GM21786 (cell line): ENCODE results near the gene PRR23A.
"Not testable (repeated sequence)": the region's sequence is repeated elsewhere in the genome, so short reads cannot be mapped to it uniquely, and the experiment has no call there.

Experiments used
- ATAC-seq: cut with Tn5 transposase; IDR thresholded peaks from one replicate; pipeline ENCODE4 v1.9.1; 2021; ENCODE audit not compliant: unreplicated experiment

The PRR23A gene

DNA sequence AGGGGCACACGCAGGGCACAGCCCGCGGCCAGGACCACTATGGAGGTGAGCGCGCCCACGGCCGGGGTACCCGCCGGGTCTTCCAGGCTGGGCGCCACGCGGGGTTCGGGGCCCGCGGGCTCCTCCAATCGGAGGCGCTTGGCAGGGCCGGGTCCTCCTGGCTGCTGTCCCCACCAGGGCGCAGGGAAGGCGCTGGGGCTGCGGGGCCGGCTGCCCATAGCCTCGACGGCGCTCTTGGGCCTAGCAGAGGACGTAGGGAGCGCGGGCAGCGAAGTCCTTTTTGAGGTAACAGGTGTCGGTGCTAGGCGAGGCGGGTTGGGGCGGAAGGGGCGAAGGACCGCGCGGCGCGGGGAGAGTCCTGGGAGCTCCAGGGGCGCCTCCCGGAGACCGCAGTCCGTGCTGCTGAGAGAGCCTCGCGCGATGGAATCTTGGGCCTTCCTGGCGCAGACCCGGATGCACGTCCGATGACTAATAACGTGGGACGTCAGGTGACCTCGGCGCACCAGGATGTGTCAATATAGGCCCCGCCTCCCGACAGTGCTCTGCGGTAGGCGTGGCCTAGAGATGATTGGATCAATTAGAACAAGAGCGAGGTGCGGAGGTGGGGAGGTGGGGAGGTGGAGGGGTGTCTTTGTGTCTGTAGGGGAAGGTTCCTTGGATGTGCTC lies at the start of gene PRR23A:
TSS of gene PRR23A (minus strand) at position 218 of the 666 bp plus-strand sequence. CDS start at position 218, 0 bp downstream.
- no peak for ATAC-seq

- ATAC-seq: no peak
Observed at GRCh38 chr3:139052802-139053600, 46.9 kb upstream of the PRR23A start.

DNA sequence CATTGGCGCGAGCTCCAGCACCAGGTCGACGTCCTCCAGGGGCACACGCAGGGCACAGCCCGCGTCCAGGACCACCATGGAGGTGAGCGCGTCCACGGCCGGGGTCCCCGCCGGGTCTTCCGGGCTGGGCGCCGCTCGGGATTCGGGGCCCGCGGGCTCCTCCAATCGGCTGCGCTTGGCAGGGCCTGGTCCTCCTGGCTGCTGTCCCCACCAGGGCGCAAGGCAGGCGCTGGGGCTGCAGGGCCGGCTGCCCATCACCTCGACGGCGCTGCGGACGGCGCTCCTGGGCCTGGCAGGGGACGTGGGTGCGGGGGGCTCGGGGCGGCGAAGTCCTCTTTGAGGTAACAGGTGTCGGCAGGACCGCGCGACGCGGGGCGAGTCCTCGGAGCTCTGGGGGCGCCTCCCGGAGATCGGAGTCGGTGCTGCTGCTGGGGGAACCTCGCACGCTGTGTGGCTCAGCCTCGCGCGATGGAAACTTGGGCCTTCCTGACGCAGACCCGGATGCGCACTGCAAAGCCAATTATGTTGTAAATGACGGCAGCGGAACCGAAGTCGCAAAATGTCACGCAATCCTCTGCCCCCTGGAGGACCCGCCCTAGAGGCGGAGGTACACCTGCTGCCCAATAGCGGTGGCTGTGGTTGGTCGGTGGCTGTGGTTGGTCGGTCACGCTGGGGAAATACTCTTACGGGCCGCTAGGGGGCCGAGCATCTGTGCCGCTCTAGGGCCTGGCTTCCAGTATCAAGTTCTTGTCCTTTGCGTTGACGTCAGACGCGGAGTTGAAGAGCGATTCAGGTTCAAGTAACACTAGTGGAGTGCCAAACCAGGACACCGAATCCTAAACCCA lies 38.5 kb upstream of the PRR23A start, which contains the start of gene PRR23C:
TSS of gene PRR23C (minus strand) at position 527 of the 845 bp plus-strand sequence. CDS start at position 255, 272 bp downstream.
- no peak for ATAC-seq

DNA sequence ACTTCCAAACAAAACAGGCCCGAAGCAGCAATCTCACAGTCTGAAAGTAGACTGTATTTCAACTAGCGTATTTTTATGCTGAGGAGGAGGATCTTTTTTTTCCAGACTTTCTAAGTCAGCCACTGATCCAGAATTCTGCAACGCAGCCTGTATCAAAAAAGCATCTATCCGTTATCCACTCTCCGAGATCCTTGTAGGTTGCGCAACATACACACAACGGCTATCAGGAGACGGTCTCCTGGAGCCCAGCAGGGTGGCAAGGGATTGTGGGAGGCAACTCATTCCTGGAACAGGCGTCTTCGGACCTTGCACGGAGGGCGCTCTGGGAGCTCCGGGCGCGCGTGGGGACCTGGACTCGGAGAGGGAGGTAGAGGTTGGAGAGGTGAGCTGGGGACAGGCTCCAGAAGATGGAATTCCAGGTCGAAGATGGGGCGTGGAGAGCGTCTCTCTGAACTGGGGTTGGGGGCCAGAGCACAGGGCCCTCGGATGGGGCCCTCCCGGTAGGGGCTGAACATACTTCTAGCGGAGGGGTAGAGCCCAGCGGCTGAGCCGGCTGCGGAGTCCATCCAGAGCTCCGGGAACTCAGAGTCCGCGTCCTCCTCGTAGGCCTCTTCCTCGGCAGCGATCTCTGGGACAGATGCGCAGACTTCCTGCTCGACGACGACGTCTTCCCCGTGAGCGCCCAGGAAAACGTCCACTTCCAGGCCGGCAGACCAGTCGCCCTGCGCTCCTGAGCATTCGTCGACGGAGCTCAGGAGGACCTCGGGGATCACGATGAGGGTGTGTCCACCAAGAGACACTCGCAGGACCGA lies 37.7 kb upstream of the PRR23A start:
- no peak for ATAC-seq

- no peak for ATAC-seq
Observed at GRCh38 chr3:139037478-139037877, 31.4 kb upstream of the PRR23A start.

DNA sequence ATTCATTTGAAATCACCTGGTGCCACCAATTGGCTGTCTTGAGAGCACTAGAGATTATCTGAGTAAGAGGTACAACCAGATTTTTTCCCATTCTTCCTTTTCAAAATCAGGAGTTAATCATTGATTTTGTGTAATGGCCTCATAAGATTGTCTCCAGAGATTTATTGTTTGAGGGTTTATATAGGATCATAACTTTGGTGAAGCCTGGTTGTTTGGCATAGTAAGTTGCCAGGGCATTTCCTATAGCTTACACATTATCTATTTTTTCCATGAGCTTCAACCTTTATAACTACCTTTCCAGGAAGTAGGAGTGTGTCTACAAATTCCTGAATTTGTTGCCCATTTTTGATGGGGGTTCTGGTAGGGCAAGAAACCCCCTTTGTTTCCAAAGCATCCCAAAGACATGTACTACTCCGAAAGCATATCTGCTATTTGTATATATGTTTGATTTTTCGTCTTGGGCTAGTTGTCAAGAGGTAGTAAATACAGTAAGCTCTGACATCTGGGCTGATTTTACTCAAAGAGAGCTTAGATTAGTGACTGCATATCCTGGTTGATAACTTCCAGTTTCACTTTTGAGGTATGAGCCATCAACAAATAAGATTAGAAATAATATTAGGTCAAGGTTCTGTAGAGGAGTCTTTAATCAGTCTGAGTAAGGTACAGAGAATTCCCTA lies 26.4 kb upstream of the PRR23A start:
- no peak for ATAC-seq

DNA sequence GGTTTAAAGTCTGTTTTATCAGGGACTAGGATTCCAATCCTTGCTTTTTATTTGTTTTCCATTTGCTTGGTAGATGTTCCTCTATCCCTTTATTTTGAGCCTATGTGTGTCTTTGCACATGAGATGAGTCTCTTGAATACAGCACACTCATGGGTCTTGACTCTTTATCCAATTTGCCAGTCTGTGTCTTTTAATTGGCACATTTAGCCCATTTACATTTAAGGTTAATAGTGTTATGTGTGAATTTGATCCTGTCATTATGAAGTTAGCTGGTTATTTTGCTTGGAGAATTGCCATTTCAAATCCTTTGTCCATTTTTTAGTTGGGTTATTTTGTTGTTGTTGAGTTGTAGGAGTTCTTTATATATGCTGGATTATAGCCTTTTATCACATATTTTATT lies 24.5 kb upstream of the PRR23A start:
- ATAC-seq: not testable (repeated sequence)

DNA sequence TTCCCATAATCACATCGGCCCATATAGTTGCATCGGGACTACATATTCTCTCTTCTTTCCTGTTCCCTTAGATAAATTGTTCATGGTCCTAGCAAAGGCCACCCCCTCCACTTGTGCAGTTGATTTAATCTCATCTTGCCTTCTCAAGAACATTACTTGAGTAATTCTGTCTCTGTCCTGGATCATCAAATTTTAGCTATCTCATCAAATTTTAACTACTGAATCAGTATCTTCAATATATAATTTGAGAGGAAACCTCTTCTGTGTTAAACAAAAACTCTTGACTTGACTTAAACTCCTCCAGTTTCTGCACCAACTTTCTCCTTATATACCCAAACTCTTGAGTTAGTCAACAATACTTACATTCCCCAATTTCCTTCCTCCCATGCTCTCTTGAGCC lies 18.9 kb upstream of the PRR23A start:
- no peak for ATAC-seq

GRCh38 chr3:139020868-139021234 lies 14.8 kb upstream of the PRR23A start, which contains the start of gene PRR23B:
Gene PRR23B, minus strand, starts transcription at chr3:139020926. Its CDS starts 265 bp downstream, at chr3:139020661.
- no peak for ATAC-seq

GRCh38 chr3:139020036-139020867 lies 14.2 kb upstream of the PRR23A start:
- no peak for ATAC-seq

DNA sequence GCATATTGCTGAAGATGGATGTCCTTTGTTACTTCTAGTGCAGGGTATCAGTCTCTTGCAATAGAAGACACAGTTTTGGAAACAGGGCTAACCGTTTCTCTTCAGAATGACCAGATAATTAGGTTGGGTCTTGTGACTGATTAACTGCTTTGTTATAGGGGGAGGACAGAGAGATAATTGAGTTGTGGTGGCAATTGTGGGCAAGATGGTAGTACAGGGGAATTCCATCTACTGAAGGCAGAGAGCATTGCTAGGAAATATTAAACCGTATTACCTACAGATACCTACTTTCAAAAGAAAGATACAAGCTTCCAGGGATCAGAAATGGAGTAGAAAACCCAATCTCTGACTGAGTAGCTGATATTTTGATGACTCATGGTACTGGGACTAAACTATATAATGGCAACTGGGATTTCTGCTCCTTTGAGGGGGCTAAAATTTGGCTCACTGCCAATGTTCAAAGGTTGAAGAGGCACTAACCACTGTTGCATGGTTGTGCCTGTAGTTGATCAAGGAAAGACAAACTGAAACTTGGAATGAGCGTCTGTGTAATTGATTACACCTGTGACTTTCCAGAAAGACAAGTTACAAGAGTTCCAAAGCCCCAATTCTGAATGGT lies 10.5 kb upstream of the PRR23A start:
- no peak for ATAC-seq

GRCh38 chr3:139005356-139005993 lies 593 bp downstream of the PRR23A start:
- no peak for ATAC-seq

DNA sequence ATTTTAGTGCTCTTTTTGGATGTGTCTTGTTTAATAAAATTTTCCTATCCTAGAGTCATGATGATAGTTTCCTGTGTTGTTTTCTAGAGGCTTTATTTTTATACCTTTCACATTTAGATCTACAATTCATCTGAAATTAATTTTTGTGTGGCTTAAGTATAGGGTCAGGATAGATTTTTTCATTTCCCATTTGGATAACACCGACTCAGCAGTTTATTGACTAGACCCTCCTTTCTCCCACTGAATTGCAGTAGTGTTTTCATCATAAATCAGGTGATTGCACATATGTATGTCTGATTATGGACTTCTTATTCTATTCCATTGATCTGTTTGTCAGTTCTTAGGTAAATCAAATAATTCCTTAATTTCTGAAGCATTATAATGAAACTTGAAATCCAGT lies 10.4 kb downstream of the PRR23A start:
- ATAC-seq: no peak

- no peak for ATAC-seq
Observed at GRCh38 chr3:138987181-138987580, 18.9 kb downstream of the PRR23A start.

DNA sequence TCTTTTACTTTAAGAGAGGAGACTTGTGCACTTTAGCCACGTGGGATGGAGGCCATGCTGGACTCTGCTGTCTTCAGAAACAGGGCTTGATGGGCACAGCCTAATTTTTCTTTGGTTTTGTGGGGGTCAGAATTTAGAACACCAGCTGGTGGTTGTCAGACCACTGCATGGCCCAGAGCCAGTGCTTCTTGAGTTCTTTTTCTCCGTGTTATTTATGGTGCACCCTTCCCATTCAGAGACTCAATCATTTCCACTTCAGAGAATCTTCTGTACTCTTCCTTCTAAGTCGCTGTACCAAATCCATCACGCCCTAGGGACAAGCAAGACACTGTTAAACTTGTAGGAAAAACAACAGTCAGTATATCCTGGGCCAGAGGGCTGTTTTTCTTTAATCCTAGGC lies 20.1 kb downstream of the PRR23A start:
- ATAC-seq: no peak

GRCh38 chr3:138984816-138985215 lies 21.3 kb downstream of the PRR23A start:
- no peak for ATAC-seq

GRCh38 chr3:138976047-138976446 lies 30.0 kb downstream of the PRR23A start:
- no peak for ATAC-seq

DNA sequence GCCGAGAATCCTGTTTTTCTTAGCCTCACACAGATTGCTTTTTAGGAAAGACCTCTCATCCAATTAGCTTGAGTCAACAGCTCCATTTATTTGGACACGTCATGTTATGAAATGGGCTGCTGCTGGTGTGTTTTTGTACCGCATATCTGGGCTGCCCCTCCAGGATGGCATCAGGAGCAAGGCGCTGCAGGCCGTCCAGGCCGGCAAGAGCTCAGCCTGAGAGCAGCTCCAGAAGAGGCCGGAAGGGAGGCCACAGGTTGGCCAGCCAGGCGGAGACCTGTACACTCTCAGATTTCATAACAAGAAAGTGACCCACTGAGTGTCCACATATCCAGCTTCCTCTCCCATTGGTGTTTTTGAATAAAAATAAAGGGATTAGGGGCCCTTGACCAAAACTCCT lies 30.7 kb downstream of the PRR23A start:
- ATAC-seq: no peak
